Activated CD4-positive, alpha-beta T cell treated with anti-CD3 and anti-CD28 coated beads for 1 hour (primary cell): Measurements from ENCODE around the gene CDC5L.

Experiments
- DNase-seq: peaks from one replicate; pipeline ENCODE4 v3.0.0-alpha.2; 2020

CDC5L gene

GRCh38 chr6:44456070-44456965 lies 68.8 kb downstream of the CDC5L start:
- DNase-seq, result no peak

- no peak for DNase-seq
Measured at GRCh38 chr6:44456966-44457292, 69.4 kb downstream of the CDC5L start.

- DNase-seq, result no peak
Measured at GRCh38 chr6:44457596-44457995, 70.1 kb downstream of the CDC5L start.

- DNase-seq, result no peak
Measured at GRCh38 chr6:44458551-44458950, 71.0 kb downstream of the CDC5L start.

- DNase-seq, result no peak
Measured at GRCh38 chr6:44462335-44462734, 74.8 kb downstream of the CDC5L start.

GRCh38 chr6:44462797-44463727 lies 75.6 kb downstream of the CDC5L start:
- no peak for DNase-seq

GRCh38 chr6:44463728-44464450 lies 76.4 kb downstream of the CDC5L start:
- DNase-seq, result no peak

- DNase-seq, result no peak
Measured at GRCh38 chr6:44464527-44465310, 77.2 kb downstream of the CDC5L start.

GRCh38 chr6:44466955-44467354 lies 79.4 kb downstream of the CDC5L start:
- DNase-seq, result no peak

GRCh38 chr6:44468835-44469234 lies 81.3 kb downstream of the CDC5L start:
- DNase-seq, result no peak

GRCh38 chr6:44470115-44470464 lies 82.6 kb downstream of the CDC5L start:
- no peak for DNase-seq

GRCh38 chr6:44470746-44471145 lies 83.2 kb downstream of the CDC5L start:
- no peak for DNase-seq

- no peak for DNase-seq
Measured at GRCh38 chr6:44471271-44471981, 83.9 kb downstream of the CDC5L start.

GRCh38 chr6:44472250-44472945 lies 84.9 kb downstream of the CDC5L start:
- DNase-seq, result no peak

GRCh38 chr6:44473393-44474189 lies 86.1 kb downstream of the CDC5L start:
- DNase-seq, result no peak

GRCh38 chr6:44474190-44474631 lies 86.7 kb downstream of the CDC5L start:
- no peak for DNase-seq

- no peak for DNase-seq
Measured at GRCh38 chr6:44474643-44475042, 87.1 kb downstream of the CDC5L start.

GRCh38 chr6:44475417-44475778 lies 87.9 kb downstream of the CDC5L start:
- no peak for DNase-seq

GRCh38 chr6:44475779-44476434 lies 88.4 kb downstream of the CDC5L start:
- peak; percentile 48 for DNase-seq

- no peak for DNase-seq
Measured at GRCh38 chr6:44476849-44477248, 89.3 kb downstream of the CDC5L start.
